Liver (tissue), 9 donors: ENCODE results near the gene ASCL2. TPM values are rescaled to one million over a fixed set of nuclear protein-coding genes. Genes with fewer than 3 reads are reported as not detected.

Source experiments
- DNase-seq: peaks from one replicate; pipeline ENCODE4 v3.0.0-alpha.2; 2017; ENCODE audit warnings: low spot score
- H3K27ac ChIP-seq, 2 donors: one replicate each; pipeline ENCODE4 v1.7.0; 2013; ENCODE audit warnings: inconsistent platforms in 2 of 2, low read length in 2 of 2, control low read depth in 1 of 2, low read depth in 1 of 2, mild to moderate bottlenecking in 1 of 2
- H3K27me3 ChIP-seq, 4 donors: one replicate each; pipeline versions ENCODE4 v1.6.1 to v1.7.0; 2013; ENCODE audit warnings: low read length in 3 of 4, inconsistent platforms in 1 of 4, mild to moderate bottlenecking in 1 of 4, moderate library complexity in 1 of 4; ENCODE audit not compliant: control insufficient read depth in 4 of 4, insufficient read depth in 4 of 4
- H3K36me3 ChIP-seq, 4 donors: one replicate each; pipeline versions ENCODE4 v1.6.1 to v1.7.0; 2013; ENCODE audit warnings: low read length in 3 of 4, mild to moderate bottlenecking in 3 of 4, low read depth in 1 of 4, moderate library complexity in 1 of 4; ENCODE audit not compliant: control insufficient read depth in 4 of 4, insufficient read depth in 3 of 4
- H3K4me1 ChIP-seq, 4 donors: one replicate each; pipeline versions ENCODE4 v1.6.1 to v1.7.0; 2013; ENCODE audit warnings: low read length in 3 of 4, mild to moderate bottlenecking in 3 of 4, moderate library complexity in 1 of 4; ENCODE audit not compliant: control insufficient read depth in 4 of 4, insufficient read depth in 4 of 4
- H3K4me3 ChIP-seq, 3 donors: one replicate each; pipeline versions ENCODE4 v1.6.1 to v1.7.0; 2013; ENCODE audit warnings: low read length in 3 of 3, control low read depth in 1 of 3, low read depth in 1 of 3, mild to moderate bottlenecking in 1 of 3
- H3K9ac ChIP-seq, 2 donors: one replicate each; pipeline ENCODE4 v1.7.0; 2013; ENCODE audit warnings: low read length in 2 of 2, mild to moderate bottlenecking in 2 of 2, moderate library complexity in 2 of 2, control low read depth in 1 of 2, low read depth in 1 of 2
- H3K9me3 ChIP-seq, 4 donors: one replicate each; pipeline versions ENCODE4 v1.6.1 to v1.7.0; 2013; ENCODE audit warnings: low read length in 3 of 4; ENCODE audit not compliant: control insufficient read depth in 4 of 4
- EGR1 ChIP-seq, 2 donors: IDR thresholded peaks; 2 replicates each; pipeline ENCODE4 v1.6.1; 2016 to 2018; ENCODE audit warnings: antibody characterized with exemption in 2 of 2, low read depth in 2 of 2
- FOXA1 ChIP-seq: IDR thresholded peaks from 2 replicates; pipeline ENCODE4 v1.6.1; 2016; ENCODE audit warnings: antibody characterized with exemption
- FOXA2 ChIP-seq: IDR thresholded peaks from 2 replicates; pipeline ENCODE4 v1.6.1; 2016; ENCODE audit warnings: antibody characterized with exemption
- GABPA ChIP-seq, 2 donors: IDR thresholded peaks in 1 of 2; conservative IDR thresholded peaks in 1 of 2; 2 replicates each; pipeline ENCODE4 v1.6.1; 2016; ENCODE audit warnings: antibody characterized with exemption in 2 of 2, mild to moderate bottlenecking in 1 of 2, moderate library complexity in 1 of 2
- HNF4A ChIP-seq, 2 donors: conservative IDR thresholded peaks; 2 replicates each; pipeline ENCODE4 v1.6.1; 2016; ENCODE audit warnings: antibody characterized with exemption in 2 of 2, mild to moderate bottlenecking in 2 of 2
- HNF4G ChIP-seq: IDR thresholded peaks from 2 replicates; pipeline ENCODE4 v1.6.1; 2016; ENCODE audit warnings: antibody characterized with exemption
- JUND ChIP-seq, 2 donors: IDR thresholded peaks; 2 replicates each; pipeline ENCODE4 v1.6.1; 2016; ENCODE audit warnings: antibody characterized with exemption in 2 of 2
- NR2F2 ChIP-seq: IDR thresholded peaks from 2 replicates; pipeline ENCODE4 v1.6.1; 2016; ENCODE audit warnings: antibody characterized with exemption
- RAD21 ChIP-seq, 2 donors: IDR thresholded peaks; 2 replicates each; pipeline ENCODE4 v1.6.1; 2016; ENCODE audit warnings: antibody characterized with exemption in 2 of 2, mild to moderate bottlenecking in 2 of 2
- RXRA ChIP-seq, 2 donors: IDR thresholded peaks; 2 replicates each; pipeline ENCODE4 v1.6.1; 2017 to 2018; ENCODE audit warnings: antibody characterized with exemption in 2 of 2, mild to moderate bottlenecking in 1 of 2
- SP1 ChIP-seq: IDR thresholded peaks from 2 replicates; pipeline ENCODE4 v1.6.1; 2018; ENCODE audit warnings: antibody characterized with exemption, mild to moderate bottlenecking
- TAF1 ChIP-seq: conservative IDR thresholded peaks from 2 replicates; pipeline ENCODE4 v1.6.1; 2016; ENCODE audit warnings: antibody characterized with exemption, mild to moderate bottlenecking
- YY1 ChIP-seq: IDR thresholded peaks from 2 replicates; pipeline ENCODE4 v1.6.1; 2016; ENCODE audit warnings: antibody characterized with exemption, mild to moderate bottlenecking
- WGBS: extraction: QIAGEN DNeasy Blood & Tissue Kit; methylation state at CpG from one replicate; pipeline ENCODE4 v1.1.7; 2013; 5-methylcytosine and 5-hydroxymethylcytosine counted together
- polyA plus RNA-seq, 2 donors: library from polyadenylated mRNA; stranded (reverse) in 1 of 2; unstranded in 1 of 2; fragments of 200-250 nt in 1 of 2; fragments of >200 nt in 1 of 2; fragmentation: Nextera tagmentation in 1 of 2; extraction: Ambion mirVana in 1 of 2; gene quantifications; one replicate each; pipeline versions ENCODE4 v1.2.1 to v1.2.3, GENCODE V29; 2013 to 2015
- total RNA-seq, 2 donors: library from RNA; depleted of rRNA; stranded (reverse); fragments of >200 nt; gene quantifications; one replicate each; pipeline ENCODE4 v1.2.3, GENCODE V29; 2014
- TF ChIP-seq, protein P1 (sequence below): IDR thresholded peaks from 2 replicates; pipeline ENCODE4 v1.6.1; 2016; ENCODE audit warnings: antibody characterized with exemption, mild to moderate bottlenecking
- TF ChIP-seq, protein P2 (sequence below): IDR thresholded peaks from 2 replicates; pipeline ENCODE4 v1.6.1; 2016; ENCODE audit warnings: antibody characterized with exemption
- TF ChIP-seq, protein P3 (sequence below): IDR thresholded peaks from 2 replicates; pipeline ENCODE4 v1.6.1; 2016; ENCODE audit warnings: antibody characterized with exemption
- TF ChIP-seq, protein P4 (sequence below): fragments of 150-350 bp; IDR thresholded peaks from 2 replicates; pipeline ENCODE4 v1.5.1; 2017; ENCODE audit warnings: improper control_type of control experiment, low read depth, low read length; ENCODE audit not compliant: missing input control
- TF ChIP-seq, protein P5 (sequence below): IDR thresholded peaks from 2 replicates; pipeline ENCODE4 v1.6.1; 2016; ENCODE audit warnings: antibody characterized with exemption
- donor health status: healthy.
- donor health status: healthy.
- donor health status: healthy.
- donor health status: healthy.
- donor health status: healthy.

ASCL2 gene
- total and polyA plus RNA-seq, 4 donors = 0.17 to 0.47 (median 0.32) TPM

DNA sequence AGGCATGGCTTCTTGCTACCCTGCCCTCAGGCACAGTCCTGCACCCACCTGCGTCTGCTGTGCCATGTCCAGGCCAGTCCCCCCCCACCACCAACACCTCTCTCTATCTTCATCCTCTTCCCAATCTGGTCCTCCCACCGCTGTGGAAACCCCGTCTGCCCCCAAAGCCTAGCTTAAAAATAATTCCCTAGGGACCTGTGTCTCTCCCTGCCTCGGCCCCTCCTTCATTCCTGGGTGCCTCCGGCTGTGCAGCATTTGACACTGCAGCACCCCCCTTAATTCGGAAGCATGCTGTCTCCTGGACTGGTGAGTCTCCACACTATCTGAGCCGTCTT lies 2.5 kb upstream of the ASCL2 start:
- H3K27me3 ChIP-seq = peaks cover 2 to 27% (median 2%) of the 10 kb centered on the region in 4 donors
- DNase-seq = peak; percentile 26
- no peaks in the 10 kb centered on the region for H3K36me3 ChIP-seq
- WGBS = 80% methylated on average over 7 of the region's 7 CpGs
- H3K9me3 ChIP-seq = no peaks in the 10 kb centered on the region
- peaks cover 6 to 25% (median 14%) of the 10 kb centered on the region in 4 donors for H3K4me1 ChIP-seq
- TF ChIP-seq NR2F2 (no peak), HNF4A (conservative IDR thresholded peaks at IDR 0.05) (no peak), FOXA2 (no peak), SP1 (no peak), TAF1 (no peak), GABPA (IDR thresholded peaks at IDR 0.05 in 1 of 2, conservative IDR thresholded peaks at IDR 0.05 in 1 of 2) (no peak), HNF4G (no peak), FOXA1 (no peak), JUND (IDR thresholded peaks at IDR 0.05) (no peak), EGR1 (IDR thresholded peaks at IDR 0.05; ENCODE audit: low read depth in 2 of 2) (no peak), YY1 (no peak), RXRA (IDR thresholded peaks at IDR 0.05) (no peak), RAD21 (IDR thresholded peaks at IDR 0.05) (no peak)
- TF ChIP-seq, protein P1, sequence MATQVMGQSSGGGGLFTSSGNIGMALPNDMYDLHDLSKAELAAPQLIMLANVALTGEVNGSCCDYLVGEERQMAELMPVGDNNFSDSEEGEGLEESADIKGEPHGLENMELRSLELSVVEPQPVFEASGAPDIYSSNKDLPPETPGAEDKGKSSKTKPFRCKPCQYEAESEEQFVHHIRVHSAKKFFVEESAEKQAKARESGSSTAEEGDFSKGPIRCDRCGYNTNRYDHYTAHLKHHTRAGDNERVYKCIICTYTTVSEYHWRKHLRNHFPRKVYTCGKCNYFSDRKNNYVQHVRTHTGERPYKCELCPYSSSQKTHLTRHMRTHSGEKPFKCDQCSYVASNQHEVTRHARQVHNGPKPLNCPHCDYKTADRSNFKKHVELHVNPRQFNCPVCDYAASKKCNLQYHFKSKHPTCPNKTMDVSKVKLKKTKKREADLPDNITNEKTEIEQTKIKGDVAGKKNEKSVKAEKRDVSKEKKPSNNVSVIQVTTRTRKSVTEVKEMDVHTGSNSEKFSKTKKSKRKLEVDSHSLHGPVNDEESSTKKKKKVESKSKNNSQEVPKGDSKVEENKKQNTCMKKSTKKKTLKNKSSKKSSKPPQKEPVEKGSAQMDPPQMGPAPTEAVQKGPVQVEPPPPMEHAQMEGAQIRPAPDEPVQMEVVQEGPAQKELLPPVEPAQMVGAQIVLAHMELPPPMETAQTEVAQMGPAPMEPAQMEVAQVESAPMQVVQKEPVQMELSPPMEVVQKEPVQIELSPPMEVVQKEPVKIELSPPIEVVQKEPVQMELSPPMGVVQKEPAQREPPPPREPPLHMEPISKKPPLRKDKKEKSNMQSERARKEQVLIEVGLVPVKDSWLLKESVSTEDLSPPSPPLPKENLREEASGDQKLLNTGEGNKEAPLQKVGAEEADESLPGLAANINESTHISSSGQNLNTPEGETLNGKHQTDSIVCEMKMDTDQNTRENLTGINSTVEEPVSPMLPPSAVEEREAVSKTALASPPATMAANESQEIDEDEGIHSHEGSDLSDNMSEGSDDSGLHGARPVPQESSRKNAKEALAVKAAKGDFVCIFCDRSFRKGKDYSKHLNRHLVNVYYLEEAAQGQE = no peak
- TF ChIP-seq, protein P2, sequence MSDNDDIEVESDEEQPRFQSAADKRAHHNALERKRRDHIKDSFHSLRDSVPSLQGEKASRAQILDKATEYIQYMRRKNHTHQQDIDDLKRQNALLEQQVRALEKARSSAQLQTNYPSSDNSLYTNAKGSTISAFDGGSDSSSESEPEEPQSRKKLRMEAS = no peak
- TF ChIP-seq, protein P3, sequence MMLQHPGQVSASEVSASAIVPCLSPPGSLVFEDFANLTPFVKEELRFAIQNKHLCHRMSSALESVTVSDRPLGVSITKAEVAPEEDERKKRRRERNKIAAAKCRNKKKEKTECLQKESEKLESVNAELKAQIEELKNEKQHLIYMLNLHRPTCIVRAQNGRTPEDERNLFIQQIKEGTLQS = no peak
- TF ChIP-seq, protein P4, sequence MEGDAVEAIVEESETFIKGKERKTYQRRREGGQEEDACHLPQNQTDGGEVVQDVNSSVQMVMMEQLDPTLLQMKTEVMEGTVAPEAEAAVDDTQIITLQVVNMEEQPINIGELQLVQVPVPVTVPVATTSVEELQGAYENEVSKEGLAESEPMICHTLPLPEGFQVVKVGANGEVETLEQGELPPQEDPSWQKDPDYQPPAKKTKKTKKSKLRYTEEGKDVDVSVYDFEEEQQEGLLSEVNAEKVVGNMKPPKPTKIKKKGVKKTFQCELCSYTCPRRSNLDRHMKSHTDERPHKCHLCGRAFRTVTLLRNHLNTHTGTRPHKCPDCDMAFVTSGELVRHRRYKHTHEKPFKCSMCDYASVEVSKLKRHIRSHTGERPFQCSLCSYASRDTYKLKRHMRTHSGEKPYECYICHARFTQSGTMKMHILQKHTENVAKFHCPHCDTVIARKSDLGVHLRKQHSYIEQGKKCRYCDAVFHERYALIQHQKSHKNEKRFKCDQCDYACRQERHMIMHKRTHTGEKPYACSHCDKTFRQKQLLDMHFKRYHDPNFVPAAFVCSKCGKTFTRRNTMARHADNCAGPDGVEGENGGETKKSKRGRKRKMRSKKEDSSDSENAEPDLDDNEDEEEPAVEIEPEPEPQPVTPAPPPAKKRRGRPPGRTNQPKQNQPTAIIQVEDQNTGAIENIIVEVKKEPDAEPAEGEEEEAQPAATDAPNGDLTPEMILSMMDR = no peak
- TF ChIP-seq, protein P5, sequence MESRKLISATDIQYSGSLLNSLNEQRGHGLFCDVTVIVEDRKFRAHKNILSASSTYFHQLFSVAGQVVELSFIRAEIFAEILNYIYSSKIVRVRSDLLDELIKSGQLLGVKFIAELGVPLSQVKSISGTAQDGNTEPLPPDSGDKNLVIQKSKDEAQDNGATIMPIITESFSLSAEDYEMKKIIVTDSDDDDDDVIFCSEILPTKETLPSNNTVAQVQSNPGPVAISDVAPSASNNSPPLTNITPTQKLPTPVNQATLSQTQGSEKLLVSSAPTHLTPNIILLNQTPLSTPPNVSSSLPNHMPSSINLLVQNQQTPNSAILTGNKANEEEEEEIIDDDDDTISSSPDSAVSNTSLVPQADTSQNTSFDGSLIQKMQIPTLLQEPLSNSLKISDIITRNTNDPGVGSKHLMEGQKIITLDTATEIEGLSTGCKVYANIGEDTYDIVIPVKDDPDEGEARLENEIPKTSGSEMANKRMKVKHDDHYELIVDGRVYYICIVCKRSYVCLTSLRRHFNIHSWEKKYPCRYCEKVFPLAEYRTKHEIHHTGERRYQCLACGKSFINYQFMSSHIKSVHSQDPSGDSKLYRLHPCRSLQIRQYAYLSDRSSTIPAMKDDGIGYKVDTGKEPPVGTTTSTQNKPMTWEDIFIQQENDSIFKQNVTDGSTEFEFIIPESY = no peak
- no peak overlapping the region for H3K9ac ChIP-seq
- no peak overlapping the region for H3K4me3 ChIP-seq
- H3K27ac ChIP-seq = no peak overlapping the region
